T-helper 1 cell treated with Interleukin-12 subunit alpha and Interleukin-12 subunit beta and Interleukin-4 antibody, amounts not matched to agents 30 μg/mL and 1 μg/mL, for 36 hours (primary cell): ENCODE measurements around the gene CXCL14.

Source experiments
- H3K27ac Mint-ChIP-seq: one replicate; pipeline ENCODE4 v1.8.0; 2021; ENCODE audit warnings: mild to moderate bottlenecking, mixed read lengths
- H3K27me3 Mint-ChIP-seq: one replicate; pipeline ENCODE4 v1.8.0; 2021; ENCODE audit warnings: low read depth, mixed read lengths
- H3K36me3 Mint-ChIP-seq: one replicate; pipeline ENCODE4 v1.8.0; 2021; ENCODE audit warnings: low read depth, mixed read lengths
- H3K4me1 Mint-ChIP-seq: one replicate; pipeline ENCODE4 v1.8.0; 2021; ENCODE audit warnings: low read depth, mixed read lengths
- H3K4me3 Mint-ChIP-seq: one replicate; pipeline ENCODE4 v1.8.0; 2021; ENCODE audit warnings: mild to moderate bottlenecking, moderate library complexity, mixed read lengths
- H3K9me3 Mint-ChIP-seq: one replicate; pipeline ENCODE4 v1.8.0; 2021; ENCODE audit warnings: mixed read lengths

CXCL14 gene

GRCh38 chr5:135602882-135603721 lies 24.3 kb upstream of the CXCL14 start:
- no peak overlapping the region for H3K27ac Mint-ChIP-seq
- H3K9me3 Mint-ChIP-seq, result no peaks in the 10 kb centered on the region
- no peaks in the 10 kb centered on the region for H3K4me1 Mint-ChIP-seq
- no peaks in the 10 kb centered on the region for H3K36me3 Mint-ChIP-seq
- no peak overlapping the region for H3K4me3 Mint-ChIP-seq
- peaks cover 15% of the 10 kb centered on the region for H3K27me3 Mint-ChIP-seq

GRCh38 chr5:135601466-135601865 lies 22.7 kb upstream of the CXCL14 start:
- H3K36me3 Mint-ChIP-seq, result no peaks in the 10 kb centered on the region
- H3K4me3 Mint-ChIP-seq, result no peak overlapping the region
- H3K9me3 Mint-ChIP-seq, result no peaks in the 10 kb centered on the region
- peaks cover 9% of the 10 kb centered on the region for H3K27me3 Mint-ChIP-seq
- no peaks in the 10 kb centered on the region for H3K4me1 Mint-ChIP-seq
- no peak overlapping the region for H3K27ac Mint-ChIP-seq

GRCh38 chr5:135600971-135601381 lies 22.2 kb upstream of the CXCL14 start:
- H3K4me1 Mint-ChIP-seq, result no peaks in the 10 kb centered on the region

GRCh38 chr5:135600152-135600570 lies 21.4 kb upstream of the CXCL14 start:
- no peaks in the 10 kb centered on the region for H3K4me1 Mint-ChIP-seq
- H3K27ac Mint-ChIP-seq, result no peak overlapping the region
- no peaks in the 10 kb centered on the region for H3K36me3 Mint-ChIP-seq

More at GRCh38 chr5:135600971-135601381, 22.2 kb upstream of the CXCL14 start:
- Mint-ChIP-seq H3K4me3 (no peak overlapping the region), H3K27ac (no peak overlapping the region), H3K36me3 (no peaks in the 10 kb centered on the region), H3K27me3 (peaks cover 9% of the 10 kb centered on the region), H3K9me3 (no peaks in the 10 kb centered on the region)

GRCh38 chr5:135599421-135600151 lies 20.8 kb upstream of the CXCL14 start:
- no peak overlapping the region for H3K4me3 Mint-ChIP-seq
- no peaks in the 10 kb centered on the region for H3K9me3 Mint-ChIP-seq
- peaks cover 9% of the 10 kb centered on the region for H3K27me3 Mint-ChIP-seq
- H3K27ac Mint-ChIP-seq, result no peak overlapping the region
- H3K36me3 Mint-ChIP-seq, result no peaks in the 10 kb centered on the region
- H3K4me1 Mint-ChIP-seq, result no peaks in the 10 kb centered on the region

More at GRCh38 chr5:135600152-135600570, 21.4 kb upstream of the CXCL14 start:
- Mint-ChIP-seq H3K9me3 (no peaks in the 10 kb centered on the region), H3K4me3 (no peak overlapping the region), H3K27me3 (peaks cover 9% of the 10 kb centered on the region)

- H3K36me3 Mint-ChIP-seq, result no peaks in the 10 kb centered on the region
- no peaks in the 10 kb centered on the region for H3K4me1 Mint-ChIP-seq
- H3K9me3 Mint-ChIP-seq, result no peaks in the 10 kb centered on the region
- H3K27ac Mint-ChIP-seq, result no peak overlapping the region
- peaks cover 9% of the 10 kb centered on the region for H3K27me3 Mint-ChIP-seq
- H3K4me3 Mint-ChIP-seq, result no peak overlapping the region
Observed at GRCh38 chr5:135598691-135599395, 20.1 kb upstream of the CXCL14 start.

- H3K27ac Mint-ChIP-seq, result no peak overlapping the region
- no peaks in the 10 kb centered on the region for H3K4me1 Mint-ChIP-seq
- no peaks in the 10 kb centered on the region for H3K9me3 Mint-ChIP-seq
- no peak overlapping the region for H3K4me3 Mint-ChIP-seq
- peaks cover 13% of the 10 kb centered on the region for H3K27me3 Mint-ChIP-seq
- no peaks in the 10 kb centered on the region for H3K36me3 Mint-ChIP-seq
Observed at GRCh38 chr5:135596788-135597187, 18.0 kb upstream of the CXCL14 start.

- Mint-ChIP-seq H3K4me1 (no peaks in the 10 kb centered on the region), H3K27me3 (peaks cover 8% of the 10 kb centered on the region), H3K36me3 (no peaks in the 10 kb centered on the region), H3K4me3 (no peak overlapping the region), H3K27ac (no peak overlapping the region), H3K9me3 (no peaks in the 10 kb centered on the region)
Observed at GRCh38 chr5:135596157-135596763, 17.5 kb upstream of the CXCL14 start.

- Mint-ChIP-seq H3K9me3 (no peaks in the 10 kb centered on the region), H3K4me3 (no peak overlapping the region), H3K27me3 (peaks cover 4% of the 10 kb centered on the region), H3K27ac (no peak overlapping the region), H3K36me3 (no peaks in the 10 kb centered on the region), H3K4me1 (no peaks in the 10 kb centered on the region)
Observed at GRCh38 chr5:135594416-135594960, 15.7 kb upstream of the CXCL14 start.

- H3K36me3 Mint-ChIP-seq, result no peaks in the 10 kb centered on the region
- H3K9me3 Mint-ChIP-seq, result no peaks in the 10 kb centered on the region
- peaks cover 4% of the 10 kb centered on the region for H3K27me3 Mint-ChIP-seq
- H3K27ac Mint-ChIP-seq, result no peak overlapping the region
- no peak overlapping the region for H3K4me3 Mint-ChIP-seq
- H3K4me1 Mint-ChIP-seq, result no peaks in the 10 kb centered on the region
Observed at GRCh38 chr5:135593886-135594285, 15.1 kb upstream of the CXCL14 start.

- no peaks in the 10 kb centered on the region for H3K9me3 Mint-ChIP-seq
- no peaks in the 10 kb centered on the region for H3K4me1 Mint-ChIP-seq
Observed at GRCh38 chr5:135593141-135593540, 14.3 kb upstream of the CXCL14 start.

GRCh38 chr5:135592312-135593045 lies 13.7 kb upstream of the CXCL14 start:
- H3K4me1 Mint-ChIP-seq, result no peaks in the 10 kb centered on the region
- no peaks in the 10 kb centered on the region for H3K36me3 Mint-ChIP-seq
- no peak overlapping the region for H3K27ac Mint-ChIP-seq
- peaks cover 4% of the 10 kb centered on the region for H3K27me3 Mint-ChIP-seq
- H3K9me3 Mint-ChIP-seq, result no peaks in the 10 kb centered on the region
- no peak overlapping the region for H3K4me3 Mint-ChIP-seq

More at GRCh38 chr5:135593141-135593540, 14.3 kb upstream of the CXCL14 start:
- Mint-ChIP-seq H3K27me3 (peaks cover 4% of the 10 kb centered on the region), H3K36me3 (no peaks in the 10 kb centered on the region), H3K27ac (no peak overlapping the region), H3K4me3 (no peak overlapping the region)

- Mint-ChIP-seq H3K4me3 (no peak overlapping the region), H3K4me1 (no peaks in the 10 kb centered on the region), H3K36me3 (no peaks in the 10 kb centered on the region), H3K9me3 (no peaks in the 10 kb centered on the region), H3K27ac (no peak overlapping the region), H3K27me3 (peaks cover 4% of the 10 kb centered on the region)
Observed at GRCh38 chr5:135591277-135591676, 12.5 kb upstream of the CXCL14 start.
